HFFc6 (cell line): ENCODE results near the gene MED13L. TPM values are rescaled to one million over a fixed set of nuclear protein-coding genes. Genes with fewer than 3 reads are reported as not detected.

Experiments used
- DNase-seq: peaks from one replicate; pipeline ENCODE4 v3.0.0-alpha.2; 2018
- H3K27ac Mint-ChIP-seq: 2 replicates; pipeline ENCODE4 v1.8.0; 2020; ENCODE audit warnings: mild to moderate bottlenecking, mixed read lengths
- H3K27me3 Mint-ChIP-seq: 2 replicates; pipeline ENCODE4 v1.8.0; 2021; ENCODE audit warnings: mild to moderate bottlenecking, moderate library complexity, mixed read lengths; ENCODE audit not compliant: insufficient read depth
- H3K36me3 Mint-ChIP-seq: 2 replicates; pipeline ENCODE4 v1.8.0; 2021; ENCODE audit warnings: low read depth, mixed read lengths
- H3K4me1 Mint-ChIP-seq: 2 replicates; pipeline ENCODE4 v1.8.0; 2020; ENCODE audit warnings: low read depth, mixed read lengths
- H3K4me3 Mint-ChIP-seq: 2 replicates; pipeline ENCODE4 v1.8.0; 2020; ENCODE audit warnings: mild to moderate bottlenecking, moderate library complexity, mixed read lengths
- H3K9me3 Mint-ChIP-seq: 2 replicates; pipeline ENCODE4 v1.8.0; 2020; ENCODE audit warnings: mild to moderate bottlenecking, mixed read lengths
- CTCF ChIP-seq: fragments of 200-600 bp; sonication (generic); IDR thresholded peaks from 2 replicates; pipeline ENCODE4 v1.5.0; 2021; ENCODE audit warnings: antibody characterized with exemption, mild to moderate bottlenecking
- microRNA-seq: library from miRNA; unstranded; fragments of <30 nt; microRNA quantifications from one replicate; pipeline ENCODE4, GENCODE V29; 2019
- total RNA-seq, 6 experiments: library from RNA; stranded (reverse); fragmentation: NEBNext Ultra II Directional; extraction: Animal tissue kit (Norgen Biotek cat#: 25700); gene quantifications; 2 replicates in 1 of 6; 3 replicates in 5 of 6; pipeline ENCODE4 v1.2.3, GENCODE V29; 2021

The MED13L gene
- total RNA-seq, 6 experiments from 2014 or later = 74.5 to 84.2 (median 77.7) TPM

- Mint-ChIP-seq H3K36me3 (no peaks in the 10 kb centered on the region), H3K4me1 (no peaks in the 10 kb centered on the region), H3K27ac (no peak overlapping the region), H3K4me3 (no peak overlapping the region), H3K9me3 (no peaks in the 10 kb centered on the region; the same call in 1 of the 2 replicates), H3K27me3 (peaks cover 12% of the 10 kb centered on the region)
- no peak for TF ChIP-seq CTCF
- DNase-seq = no peak
Measured at GRCh38 chr12:115910057-115910456, 367.4 kb downstream of the MED13L start.

Small RNAs within 50 kb of the gene (microRNA-seq; reads per million reads assigned to microRNA genes)
- not detected for gene MIR620
